C4-2B (cell line): Measurements from ENCODE around the gene LCAT.
A peak's percentile ranks its signal among the peaks of the same experiment; 100 is the strongest.
"Not testable (repeated sequence)": the region's sequence is repeated elsewhere in the genome, so short reads cannot be mapped to it uniquely, and the experiment has no call there.

ENCODE experiments used
- H3K27ac ChIP-seq: fragments of 450-650 bp; 2 replicates; pipeline ENCODE4 v1.5.1; 2017
- ZFX ChIP-seq: fragments of 450-650 bp; IDR thresholded peaks from 2 replicates; pipeline ENCODE4 v1.6.1; 2017
- TF ChIP-seq, protein P1 (sequence below): fragments of 450-650 bp; conservative IDR thresholded peaks from 2 replicates; pipeline ENCODE4 v1.5.1; 2017; ENCODE audit warnings: mild to moderate bottlenecking

The LCAT gene

DNA sequence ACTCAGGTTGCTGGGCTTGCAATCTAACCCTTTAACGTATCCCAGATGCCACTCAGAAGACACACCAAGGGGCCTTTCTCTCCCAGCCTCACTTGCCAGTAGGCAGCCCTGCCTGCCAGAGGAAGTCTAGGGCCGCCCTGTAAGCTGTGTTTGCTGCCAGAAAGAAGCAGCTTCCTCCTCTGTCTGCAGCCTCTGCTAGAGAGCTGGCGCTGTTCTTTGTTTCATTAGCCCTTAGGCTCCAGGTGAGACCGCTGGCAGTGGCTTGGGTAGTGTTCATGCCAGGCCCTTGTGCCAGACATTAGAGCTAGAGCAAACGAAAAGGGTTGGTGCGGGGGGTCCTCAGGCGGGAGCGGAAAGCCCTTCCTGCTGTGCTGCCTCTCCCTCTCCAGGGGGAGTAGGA is 21.2 kb downstream of the LCAT start:
- TF ChIP-seq, protein P1, sequence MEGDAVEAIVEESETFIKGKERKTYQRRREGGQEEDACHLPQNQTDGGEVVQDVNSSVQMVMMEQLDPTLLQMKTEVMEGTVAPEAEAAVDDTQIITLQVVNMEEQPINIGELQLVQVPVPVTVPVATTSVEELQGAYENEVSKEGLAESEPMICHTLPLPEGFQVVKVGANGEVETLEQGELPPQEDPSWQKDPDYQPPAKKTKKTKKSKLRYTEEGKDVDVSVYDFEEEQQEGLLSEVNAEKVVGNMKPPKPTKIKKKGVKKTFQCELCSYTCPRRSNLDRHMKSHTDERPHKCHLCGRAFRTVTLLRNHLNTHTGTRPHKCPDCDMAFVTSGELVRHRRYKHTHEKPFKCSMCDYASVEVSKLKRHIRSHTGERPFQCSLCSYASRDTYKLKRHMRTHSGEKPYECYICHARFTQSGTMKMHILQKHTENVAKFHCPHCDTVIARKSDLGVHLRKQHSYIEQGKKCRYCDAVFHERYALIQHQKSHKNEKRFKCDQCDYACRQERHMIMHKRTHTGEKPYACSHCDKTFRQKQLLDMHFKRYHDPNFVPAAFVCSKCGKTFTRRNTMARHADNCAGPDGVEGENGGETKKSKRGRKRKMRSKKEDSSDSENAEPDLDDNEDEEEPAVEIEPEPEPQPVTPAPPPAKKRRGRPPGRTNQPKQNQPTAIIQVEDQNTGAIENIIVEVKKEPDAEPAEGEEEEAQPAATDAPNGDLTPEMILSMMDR, result no peak
- no peak for TF ChIP-seq ZFX
- H3K27ac ChIP-seq, result peak overlapping the region; percentile 83

DNA sequence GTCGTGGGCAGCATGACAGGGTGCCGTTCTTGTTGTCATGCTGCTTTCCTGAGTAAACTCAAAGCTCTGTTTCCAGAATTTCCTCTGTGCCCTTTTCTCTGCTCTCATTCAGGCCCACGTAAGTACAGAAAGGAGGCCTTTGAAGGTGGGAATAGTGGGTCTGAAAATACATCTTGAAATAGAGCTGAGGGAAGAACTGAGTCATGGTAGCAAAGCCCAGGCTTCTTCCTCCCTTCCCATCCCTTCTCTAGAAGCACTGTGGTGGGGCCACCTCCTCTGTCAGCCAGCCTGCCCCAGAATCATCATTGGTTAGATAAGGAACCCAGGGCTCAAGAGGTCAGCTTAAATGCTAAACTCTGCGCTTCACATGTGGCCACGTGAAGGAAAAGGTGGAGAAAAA is 21.7 kb downstream of the LCAT start:
- H3K27ac ChIP-seq, result peak overlapping the region; percentile 83

DNA sequence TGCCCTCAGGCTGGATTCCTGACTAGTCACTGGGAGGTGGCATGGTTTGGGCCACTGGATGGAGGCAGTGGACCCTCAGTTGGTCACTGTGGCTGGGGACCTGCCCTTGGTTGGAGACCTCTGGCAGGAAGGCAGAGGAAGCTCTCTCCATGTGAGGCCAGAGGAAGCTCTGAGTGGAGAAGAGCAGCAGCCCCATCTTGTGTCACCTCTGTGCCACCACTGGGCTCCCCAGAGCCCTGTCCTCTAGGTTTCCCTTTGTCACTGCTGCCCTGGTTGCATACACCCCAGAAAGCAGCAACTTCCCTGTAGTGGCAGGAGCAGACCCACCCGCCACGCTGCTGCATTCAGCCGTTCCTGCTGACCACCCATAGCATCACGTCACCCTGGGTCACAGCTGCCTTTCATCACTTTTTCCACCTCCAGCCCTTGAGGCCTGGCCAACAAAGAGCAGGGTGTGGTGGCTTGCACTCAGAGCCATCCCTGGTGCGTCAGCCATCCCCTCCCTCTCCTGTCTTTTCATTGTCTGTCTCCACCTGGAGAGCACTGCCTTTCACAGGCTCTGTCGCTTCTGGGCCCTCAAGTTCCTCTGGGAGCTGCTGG is 24.2 kb downstream of the LCAT start:
- H3K27ac ChIP-seq, result no peak overlapping the region
- TF ChIP-seq, protein P1, result no peak
- TF ChIP-seq ZFX, result no peak

More for the DNA sequence above, 21.7 kb downstream of the LCAT start:
- no peak for TF ChIP-seq ZFX

DNA sequence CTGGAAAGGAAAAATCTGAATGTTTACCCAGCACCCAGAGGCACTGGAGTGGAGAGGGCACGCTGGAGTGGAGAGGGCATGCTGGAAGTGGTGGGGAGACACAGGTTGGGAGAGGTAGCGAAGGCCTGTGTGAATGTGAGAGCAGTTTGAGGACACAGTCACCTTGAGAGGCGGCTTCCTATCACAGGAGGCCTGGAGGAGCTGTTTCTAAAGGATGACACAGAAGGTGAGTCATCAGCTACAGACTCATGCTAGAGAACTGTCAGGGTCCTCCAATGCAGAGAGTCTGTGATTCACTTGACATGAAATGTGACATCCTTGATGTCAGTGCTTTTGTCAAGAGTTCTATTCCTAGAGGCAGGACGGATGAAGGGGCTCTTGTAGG is 26.1 kb downstream of the LCAT start:
- TF ChIP-seq, protein P1, result no peak
- TF ChIP-seq ZFX, result no peak
- H3K27ac ChIP-seq, result no peak overlapping the region

DNA sequence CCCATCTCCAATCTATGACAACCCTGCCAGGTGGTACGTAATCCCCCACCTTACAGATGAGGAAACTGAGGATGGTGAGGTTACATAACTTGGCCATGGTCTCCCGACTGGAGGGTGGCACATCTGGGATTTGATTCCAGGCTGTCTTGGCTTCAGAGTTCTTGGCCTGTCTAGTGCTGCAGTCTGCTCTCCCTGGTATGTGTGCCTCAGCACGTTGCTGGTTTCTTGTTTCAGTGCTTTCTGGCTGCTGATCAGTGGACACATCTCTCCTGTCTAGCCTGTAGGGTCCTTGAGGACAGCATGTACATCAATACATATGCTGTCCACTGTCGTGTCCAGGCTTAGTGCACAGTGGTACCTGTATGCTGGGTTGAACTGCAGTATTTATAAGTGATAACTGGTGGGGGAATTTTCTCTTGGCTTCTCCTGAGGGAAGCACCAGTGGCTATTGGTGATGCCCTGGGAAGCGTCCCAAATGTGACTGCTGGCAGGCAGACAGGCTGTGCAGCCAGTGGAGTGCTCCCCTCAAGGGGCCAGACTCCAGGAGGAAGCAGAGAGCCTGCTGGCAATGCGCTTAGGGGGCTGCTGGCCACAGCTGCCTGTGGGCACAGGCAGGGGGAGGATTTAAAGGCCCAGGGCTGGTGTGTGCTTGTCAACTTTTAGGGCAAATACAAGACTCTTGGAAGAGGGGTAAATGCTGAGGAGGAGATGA is 26.6 kb downstream of the LCAT start:
- no peak overlapping the region for H3K27ac ChIP-seq
- no peak for TF ChIP-seq ZFX
- TF ChIP-seq, protein P1, result no peak

DNA sequence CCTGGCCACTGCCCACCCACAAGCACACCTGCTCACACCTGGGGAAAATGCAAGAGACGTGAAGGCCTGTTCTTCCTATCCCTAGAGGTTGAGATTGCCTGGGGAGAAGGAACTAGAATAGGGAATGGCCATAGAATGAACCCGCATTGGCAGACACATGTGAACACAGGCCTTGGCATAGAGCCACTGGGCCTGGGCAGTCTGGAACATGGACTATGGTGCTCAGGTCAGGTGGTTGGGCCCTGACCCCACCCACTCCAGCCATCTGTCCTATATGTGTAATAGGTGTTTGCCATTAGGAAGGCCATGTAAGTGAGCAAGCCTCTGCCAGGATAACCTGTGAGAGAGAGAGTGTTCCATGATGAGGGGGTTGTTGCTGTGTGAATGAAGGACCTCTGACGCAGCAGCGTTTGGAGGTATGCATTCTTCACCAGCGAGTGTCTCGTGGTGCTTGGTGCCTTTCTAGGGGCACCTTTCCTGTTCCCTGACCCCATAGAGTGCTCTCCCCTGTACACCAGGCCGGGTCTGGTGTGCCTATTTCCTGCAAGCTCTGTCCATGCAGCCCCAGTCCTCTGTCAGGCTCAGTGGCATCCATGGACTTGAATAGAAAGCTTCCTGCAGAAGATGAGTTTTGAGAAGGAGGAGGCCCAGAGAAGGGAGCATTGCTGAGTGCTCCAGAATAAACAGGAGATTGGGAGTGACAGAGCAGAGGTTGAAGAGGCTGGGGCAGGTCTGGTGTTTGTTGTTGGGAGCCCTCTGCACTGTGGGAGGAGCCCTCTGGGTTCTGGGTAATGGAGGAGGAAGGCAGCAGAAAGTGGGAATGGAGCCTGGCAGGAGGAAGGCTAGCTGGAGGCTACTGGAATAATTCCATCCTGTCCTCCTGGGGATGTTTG is 27.8 kb downstream of the LCAT start:
- TF ChIP-seq, protein P1, result no peak
- no peak for TF ChIP-seq ZFX
- no peak overlapping the region for H3K27ac ChIP-seq

DNA sequence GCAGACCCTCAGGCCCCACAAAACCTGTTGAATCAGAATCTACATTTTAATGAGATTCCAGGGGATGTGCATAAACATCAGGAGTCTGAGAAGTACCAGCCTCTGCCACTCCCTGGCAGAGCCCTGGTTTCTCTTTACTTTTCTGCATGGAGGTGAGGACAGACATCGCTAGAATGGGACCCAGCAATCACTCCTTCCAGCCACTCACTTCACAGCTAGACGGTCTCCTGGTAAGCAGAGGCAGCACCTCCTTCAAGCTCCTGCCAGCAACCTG is 28.5 kb downstream of the LCAT start:
- not testable (repeated sequence) for H3K27ac ChIP-seq

DNA sequence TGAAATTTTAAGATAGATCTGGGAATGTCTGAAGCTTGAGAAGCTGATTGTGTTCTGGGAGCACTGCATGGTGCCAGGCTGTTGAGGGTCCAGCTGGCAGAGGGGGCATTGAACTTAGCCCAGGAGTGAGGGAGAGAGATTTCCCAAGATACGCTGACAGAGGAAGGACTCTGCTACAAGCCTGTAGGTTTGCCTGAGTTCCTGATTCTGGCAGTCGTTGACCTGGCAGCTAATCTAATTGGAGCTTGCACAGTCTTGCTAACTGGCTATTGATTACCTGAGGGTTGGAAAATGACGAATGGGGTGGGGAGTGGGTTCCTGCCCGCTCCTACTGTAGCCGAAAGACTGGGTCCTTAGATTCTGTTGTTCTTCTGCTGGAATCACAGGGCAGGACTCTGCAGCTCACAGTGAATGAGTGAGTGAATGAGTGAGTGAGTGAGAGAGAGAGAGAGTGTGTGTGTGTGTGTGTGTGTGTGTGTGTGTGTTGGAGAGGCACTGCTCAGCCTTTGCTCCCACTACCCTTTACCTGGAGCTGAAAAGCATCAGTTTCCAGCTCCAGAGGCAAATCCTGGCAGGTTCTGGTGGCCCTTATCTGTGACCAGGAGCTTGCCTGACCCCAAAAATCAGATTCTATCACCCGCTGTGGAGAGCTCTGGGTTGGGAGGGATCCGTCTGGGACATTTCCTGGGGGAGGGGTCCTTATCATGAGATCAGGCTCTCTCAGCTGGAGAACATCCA is 29.0 kb downstream of the LCAT start:
- H3K27ac ChIP-seq, result no peak overlapping the region
- TF ChIP-seq, protein P1, result no peak
- TF ChIP-seq ZFX, result no peak
